AG08395 (cell line): ENCODE data around the gene HOXC4.
A peak's percentile ranks its signal among the peaks of the same experiment; 100 is the strongest.

Experiments
- DNase-seq: peaks from one replicate; pipeline ENCODE4 v3.0.0; 2012; ENCODE audit warnings: mixed read lengths, low spot score

HOXC4 gene

DNA sequence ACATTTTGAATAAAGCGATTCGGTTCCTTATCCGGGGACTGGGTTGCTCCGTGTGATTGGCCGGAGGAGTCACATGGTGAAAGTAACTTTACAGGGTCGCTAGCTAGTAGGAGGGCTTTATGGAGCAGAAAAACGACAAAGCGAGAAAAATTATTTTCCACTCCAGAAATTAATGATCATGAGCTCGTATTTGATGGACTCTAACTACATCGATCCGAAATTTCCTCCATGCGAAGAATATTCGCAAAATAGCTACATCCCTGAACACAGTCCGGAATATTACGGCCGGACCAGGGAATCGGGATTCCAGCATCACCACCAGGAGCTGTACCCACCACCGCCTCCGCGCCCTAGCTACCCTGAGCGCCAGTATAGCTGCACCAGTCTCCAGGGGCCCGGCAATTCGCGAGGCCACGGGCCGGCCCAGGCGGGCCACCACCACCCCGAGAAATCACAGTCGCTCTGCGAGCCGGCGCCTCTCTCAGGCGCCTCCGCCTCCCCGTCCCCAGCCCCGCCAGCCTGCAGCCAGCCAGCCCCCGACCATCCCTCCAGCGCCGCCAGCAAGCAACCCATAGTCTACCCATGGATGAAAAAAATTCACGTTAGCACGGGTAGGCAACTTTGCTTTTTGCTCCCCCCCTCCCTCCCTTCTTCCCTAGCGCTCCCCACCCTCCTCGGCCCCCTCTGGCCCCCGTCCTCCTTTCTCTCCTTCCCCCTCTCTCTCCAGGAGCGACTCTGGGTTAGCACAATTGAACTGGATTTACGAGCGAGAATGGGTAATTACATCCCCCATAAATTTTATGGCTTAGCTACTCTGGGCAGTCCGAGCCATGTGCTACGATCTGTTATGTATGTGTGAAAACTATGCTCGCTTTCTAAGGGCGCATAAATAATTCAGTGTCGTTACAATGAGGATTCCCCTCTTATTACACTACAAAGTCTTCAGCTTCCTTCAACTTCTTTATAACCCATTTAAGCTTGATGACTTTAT lies at the start of gene HOXC4:
Gene HOXC4 (plus strand): TSS at position 85 of the 991 bp plus-strand sequence. CDS start 88 bp downstream, at position 173.
- DNase-seq: no peak

DNA sequence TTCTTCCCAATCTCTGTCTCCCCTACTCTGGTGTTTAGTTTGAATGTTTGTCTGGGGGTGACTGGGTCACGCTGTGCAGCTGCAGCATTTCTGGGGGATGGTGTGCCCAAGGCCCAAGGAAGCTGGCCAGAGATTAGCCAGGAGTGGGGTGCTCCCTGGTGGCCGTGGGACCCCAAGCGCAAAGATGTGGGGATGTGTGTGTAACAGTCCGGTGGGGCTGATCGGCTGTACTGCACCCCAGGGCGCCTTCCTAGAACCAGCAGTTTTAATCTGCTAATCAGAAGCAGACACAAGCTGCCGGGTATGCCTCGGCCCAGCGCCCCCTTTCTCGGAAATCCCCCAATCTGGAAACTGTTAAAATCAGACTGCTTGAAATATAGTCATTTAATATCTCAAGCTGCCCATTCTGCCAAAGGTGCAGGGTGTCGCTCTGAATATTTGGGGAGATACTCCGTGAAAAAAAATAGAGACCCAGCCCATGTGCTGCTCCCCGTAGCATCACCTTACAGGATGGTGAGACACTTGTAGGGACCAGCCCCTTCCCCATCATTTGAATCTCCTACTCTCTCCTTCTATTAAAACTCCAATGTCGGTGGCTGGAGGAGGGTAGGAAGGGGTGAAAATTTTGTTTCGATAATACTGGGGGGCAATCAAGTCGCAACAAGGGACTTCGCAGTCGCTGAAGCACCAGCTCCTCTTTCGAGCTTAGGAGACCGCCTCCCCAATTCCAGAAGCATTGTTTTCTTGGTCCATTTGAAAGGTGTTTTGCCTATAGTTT lies 49.4 kb upstream of the HOXC4 start:
- no peak for DNase-seq

DNA sequence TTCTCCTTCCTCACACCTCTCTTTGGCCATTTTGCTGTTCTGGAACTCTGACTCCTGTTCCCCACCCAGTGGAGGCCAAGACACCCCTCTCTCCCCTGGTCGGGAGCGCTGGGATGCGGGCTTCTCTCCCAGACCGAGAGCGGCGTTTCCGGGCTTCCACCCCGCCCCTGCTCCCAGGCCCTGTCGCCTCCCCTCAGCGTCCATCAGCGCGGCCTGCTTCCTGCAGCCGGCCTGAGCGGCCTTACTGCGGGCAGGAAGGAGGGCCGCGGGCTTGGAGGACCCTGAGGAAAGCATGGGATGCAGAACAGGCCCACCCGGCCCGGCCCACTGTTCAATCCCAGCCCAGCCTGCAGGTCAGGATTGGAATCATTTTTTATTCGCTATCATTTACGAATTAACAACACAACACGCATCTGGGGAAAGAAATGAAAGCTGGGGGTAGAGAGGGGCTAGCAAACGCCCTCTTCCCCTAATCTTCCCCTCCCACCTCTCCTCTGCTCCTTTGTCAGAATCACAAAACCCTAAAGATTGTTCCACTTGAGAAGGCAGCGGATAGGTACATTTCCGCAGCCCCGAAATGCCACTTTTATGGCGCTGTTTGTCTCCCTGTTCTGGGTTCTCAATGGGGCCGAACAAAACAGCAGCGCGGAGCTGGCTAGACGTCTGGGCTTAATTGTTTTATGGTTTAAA lies 48.6 kb upstream of the HOXC4 start:
- no peak for DNase-seq

DNA sequence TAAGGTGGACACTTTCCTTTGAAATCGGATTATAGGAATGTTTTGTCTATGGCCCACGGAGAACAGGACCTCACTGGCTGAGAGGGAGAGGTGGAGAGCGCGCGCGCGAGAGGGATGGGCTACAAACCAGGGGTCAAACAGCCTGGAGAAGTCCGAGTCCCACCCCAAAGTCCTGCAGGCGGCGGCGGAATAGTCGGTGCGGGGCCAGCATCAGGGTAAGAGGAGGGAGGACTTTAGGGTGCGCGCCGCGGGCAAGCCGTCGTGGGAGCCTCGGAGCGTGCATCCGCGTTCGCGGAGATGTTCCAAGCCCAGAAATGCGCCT lies 48.1 kb upstream of the HOXC4 start:
- DNase-seq: no peak

- DNase-seq: peak; percentile 79
Observed at GRCh38 chr12:54005853-54006558, 47.6 kb upstream of the HOXC4 start.

DNA sequence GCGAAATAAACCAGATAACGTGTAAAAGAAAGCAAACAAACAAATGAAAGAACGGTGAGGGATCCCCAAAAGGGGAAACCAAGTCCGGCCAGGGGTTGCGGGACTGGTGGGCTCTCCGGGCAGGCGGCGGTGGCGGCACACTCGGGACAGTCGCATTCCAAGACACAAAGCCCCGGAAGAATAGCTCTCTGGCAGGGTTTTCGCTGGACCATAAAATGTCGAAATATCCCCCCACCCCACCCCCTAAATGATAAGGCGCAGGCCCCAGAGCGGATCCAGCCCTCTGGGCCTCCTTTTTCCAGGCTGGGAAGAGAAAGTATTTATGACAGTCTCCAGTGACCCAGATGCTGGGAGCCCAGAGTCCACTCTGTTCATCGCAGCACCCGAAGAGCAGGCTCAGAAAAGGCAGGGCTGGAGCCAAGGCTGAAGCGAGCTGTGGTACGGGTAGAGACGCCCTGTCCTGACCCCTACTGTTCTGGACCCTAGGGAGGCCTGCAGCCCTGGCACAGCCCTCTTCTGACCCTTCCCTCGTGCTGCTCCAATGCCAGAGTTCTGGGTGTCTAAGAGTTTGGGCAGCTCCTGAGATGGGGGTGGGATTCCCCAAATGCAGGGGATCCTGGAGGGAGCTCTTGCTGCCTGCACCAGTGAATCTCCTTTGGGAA lies 46.9 kb upstream of the HOXC4 start:
- no peak for DNase-seq

DNA sequence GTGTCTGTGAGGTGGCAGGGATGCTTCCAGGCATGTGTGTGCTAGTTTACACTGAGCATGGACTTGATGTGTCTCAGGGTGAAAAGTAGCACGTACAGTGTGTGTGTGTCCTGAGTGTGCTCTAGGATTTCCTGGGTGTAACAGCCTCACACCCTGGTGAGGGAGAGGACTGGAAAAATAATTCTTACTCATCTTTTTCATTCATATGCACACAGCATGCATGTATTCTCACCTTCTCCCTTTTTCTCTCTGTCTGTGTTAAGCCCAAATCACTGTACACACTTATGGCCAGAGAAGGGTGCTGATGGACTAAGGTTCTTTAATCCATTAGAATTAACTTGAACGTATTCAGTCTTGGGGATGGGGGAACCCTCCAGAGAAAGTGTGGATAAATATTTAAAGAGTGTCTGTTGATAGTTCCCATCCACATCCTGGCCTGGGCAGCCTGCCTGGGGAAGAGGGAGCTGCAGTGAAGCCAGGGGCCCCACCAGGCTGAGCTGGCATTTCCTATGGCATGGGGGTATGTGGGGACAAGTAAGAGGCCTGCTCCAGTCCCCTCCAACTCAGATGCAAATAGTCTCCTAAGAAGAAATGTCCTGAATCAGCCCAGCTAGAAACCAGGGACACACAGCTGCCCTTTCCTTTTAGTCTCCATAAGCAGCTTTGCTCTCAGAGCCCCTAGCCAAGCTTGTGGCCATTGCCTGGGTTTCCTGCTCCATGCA lies 45.9 kb upstream of the HOXC4 start:
- no peak for DNase-seq

DNA sequence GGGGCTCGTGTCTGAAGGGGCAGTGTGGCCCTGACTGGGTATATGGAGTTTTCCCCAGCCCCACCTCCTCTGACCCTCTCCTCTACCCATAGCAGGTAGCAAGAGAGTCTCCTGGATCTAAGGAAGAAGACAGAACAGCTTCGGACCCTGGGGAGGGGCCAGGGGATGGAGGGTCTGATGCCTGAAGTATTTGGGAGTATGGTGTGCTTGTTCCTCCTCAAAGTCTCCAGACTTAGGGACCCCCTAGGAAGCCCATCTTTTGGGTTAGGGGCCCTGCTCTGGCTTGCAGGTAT lies 45.4 kb upstream of the HOXC4 start:
- no peak for DNase-seq

GRCh38 chr12:54009171-54010052 lies 44.2 kb upstream of the HOXC4 start:
- no peak for DNase-seq

- DNase-seq: no peak
Observed at GRCh38 chr12:54010053-54010971, 43.3 kb upstream of the HOXC4 start.

GRCh38 chr12:54010972-54011664 lies 42.5 kb upstream of the HOXC4 start:
- no peak for DNase-seq

GRCh38 chr12:54011665-54012532 lies 41.7 kb upstream of the HOXC4 start:
- no peak for DNase-seq

- no peak for DNase-seq
Observed at GRCh38 chr12:54012631-54013409, 40.8 kb upstream of the HOXC4 start.

DNA sequence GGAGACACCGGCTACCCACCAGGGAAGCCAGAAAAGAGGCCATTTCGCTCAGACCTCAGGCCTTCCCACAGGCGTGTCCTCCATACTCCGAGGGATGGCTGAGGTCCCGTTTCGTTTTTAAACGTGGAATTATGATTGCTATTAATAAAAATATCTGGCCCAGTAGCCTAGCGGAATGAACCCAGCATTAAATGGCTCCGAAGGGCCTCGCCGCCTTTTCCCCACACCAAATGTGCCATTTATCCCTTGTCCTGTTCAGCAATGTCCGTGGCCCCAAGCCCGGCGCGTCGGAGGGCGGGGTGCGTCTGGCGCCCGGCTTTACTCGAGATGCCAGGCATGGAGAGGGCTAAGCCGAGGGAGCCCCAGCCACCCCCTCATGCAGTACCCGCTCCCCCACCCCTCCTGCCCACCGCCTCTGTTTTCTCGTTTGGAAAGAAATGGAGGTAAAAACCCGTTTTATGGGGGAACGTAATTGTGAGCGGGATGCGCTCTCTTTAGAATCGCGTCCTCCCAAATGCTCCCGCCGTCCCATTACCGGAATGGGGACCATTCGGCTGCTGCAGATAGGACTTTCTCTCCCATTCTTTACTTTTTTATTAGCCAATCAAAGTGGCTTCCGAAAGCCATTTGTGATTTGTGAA lies 39.1 kb upstream of the HOXC4 start:
- DNase-seq: no peak

DNA sequence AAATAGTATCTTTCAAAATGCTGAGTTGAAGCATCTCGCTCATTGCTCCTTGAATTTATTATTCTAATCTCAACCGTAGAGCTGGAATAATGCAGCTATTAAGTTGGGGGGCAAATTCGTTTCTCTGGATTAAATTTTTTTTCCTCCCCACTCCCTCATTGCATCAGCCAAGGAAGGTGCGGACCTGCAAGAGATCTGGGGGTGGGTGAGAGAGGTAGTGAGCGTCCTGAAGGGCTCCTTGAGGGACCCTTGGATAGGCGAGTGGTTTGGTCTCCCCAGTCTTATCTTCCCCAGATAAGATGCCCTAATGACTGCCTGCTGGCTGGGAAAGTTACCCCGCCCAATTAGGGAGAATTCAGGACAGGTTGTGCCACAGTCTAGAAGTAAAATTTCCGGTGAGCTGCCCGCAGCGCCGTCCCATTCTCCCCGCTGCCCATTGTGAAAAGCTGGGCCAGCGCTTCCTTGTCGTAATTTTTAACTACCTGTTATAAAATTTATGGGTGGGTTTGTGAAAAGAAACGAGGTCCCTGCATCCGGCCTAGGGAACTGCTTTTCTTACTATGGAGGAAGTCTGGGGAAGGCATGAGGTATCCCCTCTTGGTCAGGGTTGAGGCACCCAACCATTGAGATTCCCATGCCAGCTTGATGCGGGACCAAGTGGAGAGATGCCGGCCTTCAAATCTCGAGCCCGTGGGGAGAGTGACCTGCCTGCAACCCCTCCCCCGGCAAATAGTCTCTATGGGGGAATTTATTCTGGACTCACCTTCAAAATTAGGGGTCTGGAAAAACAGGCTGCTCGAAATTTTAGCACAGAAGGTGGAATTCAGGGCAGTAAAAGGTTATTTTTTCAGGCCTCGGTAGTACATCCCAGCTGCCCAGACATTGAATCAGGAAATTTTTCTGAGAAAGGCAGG lies 38.4 kb upstream of the HOXC4 start:
- DNase-seq: no peak
